Esophagus muscularis mucosa (tissue), 4 donors: ENCODE results near the gene ID3. TPM values are rescaled to one million over a fixed set of nuclear protein-coding genes. Genes with fewer than 3 reads are reported as not detected.

Experiments
- DNase-seq: peaks from one replicate; pipeline ENCODE4 v3.0.0-alpha.2; 2017; ENCODE audit errors: extremely low spot score
- H3K27ac ChIP-seq, 4 donors: fragments of 200-600 bp; sonication (generic); replicated peaks in 1 of 4; 1 replicate in 3 of 4; 2 replicates in 1 of 4; pipeline ENCODE4 v1.5.1; 2016 to 2019; ENCODE audit warnings: mild to moderate bottlenecking in 1 of 4
- H3K27me3 ChIP-seq, 4 donors: fragments of 200-600 bp; sonication (generic); one replicate each; pipeline versions ENCODE4 v1.5.1 to v1.6.0; 2016 to 2019
- H3K36me3 ChIP-seq, 4 donors: fragments of 200-600 bp; sonication (generic); one replicate each; pipeline ENCODE4 v1.5.1; 2016 to 2019
- H3K4me1 ChIP-seq, 4 donors: fragments of 200-600 bp; sonication (generic); one replicate each; pipeline ENCODE4 v1.5.1; 2016 to 2019
- H3K4me3 ChIP-seq, 4 donors: fragments of 200-600 bp; sonication (generic); 1 replicate in 2 of 4; 2 replicates in 2 of 4; pipeline ENCODE4 v1.5.1; 2016 to 2019; ENCODE audit warnings: mild to moderate bottlenecking in 4 of 4, moderate library complexity in 1 of 4
- H3K9me3 ChIP-seq, 4 donors: fragments of 200-600 bp; sonication (generic); 1 replicate in 3 of 4; 2 replicates in 1 of 4; pipeline ENCODE4 v1.5.1; 2016 to 2019
- EP300 ChIP-seq: sonication (generic); formaldehyde crosslinking; IDR thresholded peaks from one replicate; pipeline ENCODE4 v1.6.1; 2017; ENCODE audit warnings: antibody characterized with exemption
- POLR2A ChIP-seq: fragments of 450-650 bp; IDR thresholded peaks from one replicate; pipeline ENCODE4 v1.6.1; 2017; ENCODE audit warnings: antibody characterized with exemption, moderate library complexity, mild to moderate bottlenecking, low read depth
- POLR2AphosphoS5 ChIP-seq, 2 donors: sonication (generic); formaldehyde crosslinking; IDR thresholded peaks; one replicate each; pipeline ENCODE4 v1.6.1; 2017; ENCODE audit warnings: antibody characterized with exemption in 2 of 2
- WGBS: methylation state at CpG from one replicate; pipeline ENCODE4 v1.1.5; 2018; 5-methylcytosine and 5-hydroxymethylcytosine counted together
- intact Hi-C: fragments of 100-400 bp; cut with DNase I; formaldehyde crosslinking; loops from one replicate; pipeline ENCODE4 v1.15.1; 2023
- total RNA-seq, 4 donors: library from RNA; depleted of rRNA; stranded (reverse); fragments of >200 nt; gene quantifications; one replicate each; pipeline versions ENCODE4 v1.1.0 to v1.2.1, GENCODE V29; 2016
- TF ChIP-seq, protein P1 (sequence below), 3 experiments: fragments of 200-600 bp in 2 of 3; fragments of 450-650 bp in 1 of 3; sonication (generic) in 2 of 3; IDR thresholded peaks; one replicate each; pipeline ENCODE4 v1.5.1; 2017 to 2019; ENCODE audit warnings: antibody characterized with exemption in 3 of 3, mild to moderate bottlenecking in 2 of 3, moderate library complexity in 1 of 3

Gene ID3
- total RNA-seq, 4 donors from 2014 or later = 75.2 to 352 (median 274) TPM

DNA sequence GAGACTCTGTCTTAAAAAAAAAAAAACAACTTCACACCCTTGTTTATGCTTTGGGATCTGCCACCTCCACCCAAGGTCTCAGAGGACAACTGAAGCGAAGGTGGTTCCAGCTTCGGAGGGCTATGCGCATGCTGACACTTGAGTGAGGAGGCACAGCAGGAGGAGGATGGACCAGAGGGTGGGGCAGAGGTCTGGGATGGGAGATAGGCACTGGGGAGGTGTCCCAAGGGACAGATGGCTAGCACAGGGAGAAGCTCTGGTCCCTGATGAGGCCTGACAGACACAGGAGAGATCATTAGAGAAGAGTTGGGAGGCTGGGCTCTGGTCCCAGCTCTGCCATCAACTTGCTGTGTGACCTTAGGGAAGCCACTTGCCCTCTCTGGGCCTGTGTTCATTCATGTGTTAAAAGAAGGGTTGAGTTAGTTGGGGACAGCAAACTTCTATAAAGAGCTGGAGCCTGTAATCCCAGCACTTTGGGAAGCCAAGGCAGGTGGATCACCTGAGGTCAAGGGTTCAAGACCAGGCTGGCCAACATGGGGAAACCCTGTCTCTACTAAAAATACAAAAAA is 45.1 kb downstream of the ID3 start:
- Histone ChIP-seq H3K9me3 (no peaks in the 10 kb centered on the region), H3K36me3 (no peaks in the 10 kb centered on the region), H3K4me3 (no peak overlapping the region), H3K27me3 (no peaks in the 10 kb centered on the region), H3K27ac (no peak overlapping the region), H3K4me1 (no peaks in the 10 kb centered on the region)
- intact Hi-C loops = no loop called here
- 92% methylated on average over 3 of the region's 3 CpGs for WGBS
- DNase-seq = no peak
- TF ChIP-seq EP300 (no peak), POLR2AphosphoS5 (IDR thresholded peaks at IDR 0.05) (no peak), POLR2A (no peak)
- TF ChIP-seq, protein P1, sequence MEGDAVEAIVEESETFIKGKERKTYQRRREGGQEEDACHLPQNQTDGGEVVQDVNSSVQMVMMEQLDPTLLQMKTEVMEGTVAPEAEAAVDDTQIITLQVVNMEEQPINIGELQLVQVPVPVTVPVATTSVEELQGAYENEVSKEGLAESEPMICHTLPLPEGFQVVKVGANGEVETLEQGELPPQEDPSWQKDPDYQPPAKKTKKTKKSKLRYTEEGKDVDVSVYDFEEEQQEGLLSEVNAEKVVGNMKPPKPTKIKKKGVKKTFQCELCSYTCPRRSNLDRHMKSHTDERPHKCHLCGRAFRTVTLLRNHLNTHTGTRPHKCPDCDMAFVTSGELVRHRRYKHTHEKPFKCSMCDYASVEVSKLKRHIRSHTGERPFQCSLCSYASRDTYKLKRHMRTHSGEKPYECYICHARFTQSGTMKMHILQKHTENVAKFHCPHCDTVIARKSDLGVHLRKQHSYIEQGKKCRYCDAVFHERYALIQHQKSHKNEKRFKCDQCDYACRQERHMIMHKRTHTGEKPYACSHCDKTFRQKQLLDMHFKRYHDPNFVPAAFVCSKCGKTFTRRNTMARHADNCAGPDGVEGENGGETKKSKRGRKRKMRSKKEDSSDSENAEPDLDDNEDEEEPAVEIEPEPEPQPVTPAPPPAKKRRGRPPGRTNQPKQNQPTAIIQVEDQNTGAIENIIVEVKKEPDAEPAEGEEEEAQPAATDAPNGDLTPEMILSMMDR (IDR thresholded peaks at IDR 0.05) = no peak

DNA sequence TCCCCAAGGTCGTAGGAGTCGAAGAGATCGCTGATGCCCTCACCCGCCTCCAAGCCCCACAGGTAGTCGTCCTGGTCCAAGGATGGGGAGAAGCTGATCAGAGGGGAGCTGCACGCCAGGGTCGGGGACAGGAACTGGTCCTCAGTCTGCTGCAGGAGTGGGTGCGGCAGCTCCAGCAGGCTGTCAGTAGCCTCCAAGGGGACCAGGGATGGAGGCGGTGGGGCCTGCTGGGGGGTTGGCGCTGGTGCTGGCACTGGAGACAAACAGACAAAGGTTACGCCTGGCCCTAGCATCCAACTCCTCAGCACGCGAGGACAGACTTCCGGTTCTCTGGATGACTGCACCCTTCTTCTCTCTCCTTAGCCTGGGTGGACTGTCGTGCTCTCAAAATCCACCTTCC is 49.4 kb downstream of the ID3 start:
- intact Hi-C loops = no loop called here
- H3K4me3 ChIP-seq = no peak overlapping the region
- 98% methylated on average over 15 of the region's 15 CpGs for WGBS
- H3K9me3 ChIP-seq = no peaks in the 10 kb centered on the region
- DNase-seq = no peak
- H3K27ac ChIP-seq = no peak overlapping the region
- TF ChIP-seq, protein P1 (IDR thresholded peaks at IDR 0.05) = no peak
- TF ChIP-seq POLR2AphosphoS5 (IDR thresholded peaks at IDR 0.05) = no peak
- no peak for TF ChIP-seq POLR2A
- no peak for TF ChIP-seq EP300
- no peaks in the 10 kb centered on the region for H3K4me1 ChIP-seq
- peaks cover 0 to 4% (median 0%) of the 10 kb centered on the region in 4 donors for H3K27me3 ChIP-seq
- H3K36me3 ChIP-seq = no peaks in the 10 kb centered on the region

Other genes with a start within 250 kb of the ID3 start
- 10 to 100 TPM; 59.8 to 75.7 (median 69.4) TPM for gene HNRNPR, start 215.2 kb downstream of the ID3 start, total RNA-seq
- gene ZNF436, start 189.7 kb downstream of the ID3 start, total RNA-seq = 10 to 100 TPM; 13.7 to 36.8 (median 16.4) TPM
- 10 to 100 TPM; 16.7 to 24.1 (median 20.9) TPM for gene TCEA3, start 134.8 kb downstream of the ID3 start, total RNA-seq
- 10 to 100 TPM; 25.3 to 32.8 (median 27.9) TPM for gene ASAP3, start 75.3 kb downstream of the ID3 start, total RNA-seq
- gene E2F2, start 28.3 kb downstream of the ID3 start, total RNA-seq = under 1 TPM in 3 of 4 donors, not detected in 1; 0.11 to 0.26 (median 0.17) TPM
- 1,000 to 10,000 TPM in 1 of 4 donors, 100 to 1,000 TPM in 3; 706 to 1,125 (median 899) TPM for gene RPL11, start 132.3 kb upstream of the ID3 start, total RNA-seq
- gene ELOA, start 184.0 kb upstream of the ID3 start, total RNA-seq = 10 to 100 TPM; 35.7 to 45.4 (median 39.1) TPM
- gene PITHD1, start 218.9 kb upstream of the ID3 start, total RNA-seq = 10 to 100 TPM; 43.6 to 66.6 (median 56.0) TPM
- 10 to 100 TPM; 32.8 to 51.4 (median 40.8) TPM for gene LYPLA2, start 231.6 kb upstream of the ID3 start, total RNA-seq
- 10 to 100 TPM in 3 of 4 donors, 1 to 10 TPM in 1; 7.1 to 13.6 (median 12.8) TPM for gene GALE, start 241.3 kb upstream of the ID3 start, total RNA-seq